Measurements from ENCODE around the gene IL12RB1. TPM values are rescaled to one million over a fixed set of nuclear protein-coding genes. Genes with fewer than 3 reads are reported as not detected.

The IL12RB1 gene
- total RNA-seq, 1 donor from 2014 or later = not detected

DNA sequence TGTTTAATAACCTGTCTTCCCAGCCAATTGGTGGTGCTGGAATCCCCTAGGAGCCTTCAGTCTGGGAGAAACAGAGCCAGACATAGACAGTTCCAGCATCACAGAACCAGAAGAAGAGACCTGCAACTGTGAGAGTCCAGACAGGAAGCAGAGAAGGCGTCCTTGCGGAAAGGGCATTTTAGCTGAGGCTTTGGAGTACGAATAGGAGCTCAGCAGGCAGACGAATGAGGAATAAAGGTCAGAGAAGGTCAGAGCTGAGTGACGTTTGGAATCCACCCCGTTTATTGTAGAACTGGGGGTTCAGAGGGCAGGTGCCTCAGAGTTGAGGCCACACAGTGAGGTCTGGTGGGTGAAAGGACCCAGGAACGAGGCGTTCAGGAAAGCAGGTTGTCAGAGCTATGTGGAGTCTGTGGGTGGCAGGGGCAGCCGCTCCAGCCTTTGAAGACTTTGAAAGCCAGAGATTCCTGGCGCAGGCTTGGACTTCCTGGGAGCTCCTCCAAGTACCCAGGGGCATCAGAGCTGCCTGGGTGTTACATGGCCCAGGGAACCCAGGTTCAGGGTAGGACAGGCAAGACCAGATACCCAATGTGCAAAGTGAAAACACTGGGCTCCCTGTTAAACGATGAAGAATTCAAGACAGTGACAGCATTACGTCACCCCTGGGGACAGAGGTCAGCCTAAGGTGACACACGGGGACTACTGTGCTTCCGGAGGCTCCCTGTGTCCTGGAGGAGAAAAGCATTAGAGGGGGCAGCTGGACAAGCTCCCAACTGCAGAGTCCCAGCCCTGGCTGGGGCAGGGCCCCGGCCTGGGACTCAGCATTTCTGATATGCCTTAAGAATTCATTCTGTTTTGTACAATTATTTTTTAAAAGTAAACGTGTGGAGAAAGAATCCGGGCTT, 73.3 kb downstream of the IL12RB1 start:
- TF ChIP-seq, protein P1, sequence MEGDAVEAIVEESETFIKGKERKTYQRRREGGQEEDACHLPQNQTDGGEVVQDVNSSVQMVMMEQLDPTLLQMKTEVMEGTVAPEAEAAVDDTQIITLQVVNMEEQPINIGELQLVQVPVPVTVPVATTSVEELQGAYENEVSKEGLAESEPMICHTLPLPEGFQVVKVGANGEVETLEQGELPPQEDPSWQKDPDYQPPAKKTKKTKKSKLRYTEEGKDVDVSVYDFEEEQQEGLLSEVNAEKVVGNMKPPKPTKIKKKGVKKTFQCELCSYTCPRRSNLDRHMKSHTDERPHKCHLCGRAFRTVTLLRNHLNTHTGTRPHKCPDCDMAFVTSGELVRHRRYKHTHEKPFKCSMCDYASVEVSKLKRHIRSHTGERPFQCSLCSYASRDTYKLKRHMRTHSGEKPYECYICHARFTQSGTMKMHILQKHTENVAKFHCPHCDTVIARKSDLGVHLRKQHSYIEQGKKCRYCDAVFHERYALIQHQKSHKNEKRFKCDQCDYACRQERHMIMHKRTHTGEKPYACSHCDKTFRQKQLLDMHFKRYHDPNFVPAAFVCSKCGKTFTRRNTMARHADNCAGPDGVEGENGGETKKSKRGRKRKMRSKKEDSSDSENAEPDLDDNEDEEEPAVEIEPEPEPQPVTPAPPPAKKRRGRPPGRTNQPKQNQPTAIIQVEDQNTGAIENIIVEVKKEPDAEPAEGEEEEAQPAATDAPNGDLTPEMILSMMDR (IDR thresholded peaks at IDR 0.05; ENCODE audit: unreplicated experiment) = no peak
- Mint-ChIP-seq H3K4me3 (no peak overlapping the region), H3K9me3 (no peaks in the 10 kb centered on the region), H3K27me3 (ENCODE audit: low read depth) (no peaks in the 10 kb centered on the region), H3K4me1 (no peaks in the 10 kb centered on the region), H3K27ac (no peak overlapping the region), H3K36me3 (no peaks in the 10 kb centered on the region)
- DNase-seq (ENCODE audit: low spot score in 2 of 2, unreplicated experiment in 2 of 2) = no peak

GRCh38 chr19:18010149-18010548, 76.6 kb downstream of the IL12RB1 start:
- peaks cover 3% of the 10 kb centered on the region for H3K27me3 Mint-ChIP-seq (ENCODE audit: low read depth)
- H3K27ac Mint-ChIP-seq = no peak overlapping the region
- H3K9me3 Mint-ChIP-seq = no peaks in the 10 kb centered on the region
- H3K4me3 Mint-ChIP-seq = no peak overlapping the region
- DNase-seq (ENCODE audit: low spot score in 2 of 2, unreplicated experiment in 2 of 2) = no peak
- peaks cover 2% of the 10 kb centered on the region for H3K36me3 Mint-ChIP-seq
- TF ChIP-seq, protein P1 (IDR thresholded peaks at IDR 0.05; ENCODE audit: unreplicated experiment) = no peak
- H3K4me1 Mint-ChIP-seq = peaks cover 6% of the 10 kb centered on the region

- H3K36me3 Mint-ChIP-seq = peaks cover 2% of the 10 kb centered on the region
- H3K9me3 Mint-ChIP-seq = no peaks in the 10 kb centered on the region
- TF ChIP-seq, protein P1 (IDR thresholded peaks at IDR 0.05; ENCODE audit: unreplicated experiment) = no peak
- H3K27me3 Mint-ChIP-seq (ENCODE audit: low read depth) = peaks cover 3% of the 10 kb centered on the region
- H3K4me3 Mint-ChIP-seq = no peak overlapping the region
- no peak overlapping the region for H3K27ac Mint-ChIP-seq
- DNase-seq (ENCODE audit: low spot score in 2 of 2, unreplicated experiment in 2 of 2) = no peak
- H3K4me1 Mint-ChIP-seq = peaks cover 6% of the 10 kb centered on the region
Observed at GRCh38 chr19:18009412-18010066, 77.2 kb downstream of the IL12RB1 start.

Other genes with a start within 250 kb of the IL12RB1 start
- gene JAK3, start 239.0 kb downstream of the IL12RB1 start, total RNA-seq = 10.7 to 12.3 TPM (median 11.2 TPM) in 3 replicates
- 1,706 to 1,840 TPM (median 1,775 TPM) in 3 replicates for gene RPL18A, start 227.0 kb downstream of the IL12RB1 start, total RNA-seq
- gene SLC5A5, start 215.0 kb downstream of the IL12RB1 start, total RNA-seq = not detected in 3 replicates
- gene CCDC124, start 153.9 kb downstream of the IL12RB1 start, total RNA-seq = 70.4 to 73.1 TPM (median 72.6 TPM) in 3 replicates
- gene KCNN1, start 119.8 kb downstream of the IL12RB1 start, total RNA-seq = 16.8 to 20.3 TPM (median 19.7 TPM) in 3 replicates
- 2.9 to 4.0 TPM (median 2.9 TPM) in 3 replicates for gene ARRDC2, start 78.8 kb downstream of the IL12RB1 start, total RNA-seq
- 15.0 to 17.0 TPM (median 16.0 TPM) in 3 replicates for gene MAST3, start 10.8 kb upstream of the IL12RB1 start, total RNA-seq
- 90.4 to 95.5 TPM (median 94.7 TPM) in 3 replicates for gene PIK3R2, start 66.2 kb upstream of the IL12RB1 start, total RNA-seq
- gene IFI30, start 86.9 kb upstream of the IL12RB1 start, total RNA-seq = 0.32 to 2.0 TPM (median 0.36 TPM) in 3 replicates
- 7.7 to 9.5 TPM (median 8.2 TPM) in 3 replicates for gene MPV17L2, start 106.3 kb upstream of the IL12RB1 start, total RNA-seq
- 5.9 to 6.7 TPM (median 6.4 TPM) in 3 replicates for gene RAB3A, start 117.1 kb upstream of the IL12RB1 start, total RNA-seq
- 0.70 to 1.4 TPM (median 0.93 TPM) in 3 replicates for gene PDE4C, start 139.5 kb upstream of the IL12RB1 start, total RNA-seq
- 14.8 to 17.1 TPM (median 16.8 TPM) in 3 replicates for gene IQCN, start 187.5 kb upstream of the IL12RB1 start, total RNA-seq
- 274 to 284 TPM (median 276 TPM) in 3 replicates for gene JUND, start 194.7 kb upstream of the IL12RB1 start, total RNA-seq
- gene LSM4, start 236.1 kb upstream of the IL12RB1 start, total RNA-seq = 112 to 119 TPM (median 114 TPM) in 3 replicates